Measurements from ENCODE around the gene ADAMTS17. TPM values are rescaled to one million over a fixed set of nuclear protein-coding genes. Genes with fewer than 3 reads are reported as not detected.

The ADAMTS17 gene
- total and polyA plus RNA-seq, 9 of the 15 experiments (the other 6 are each of a cell fraction or from before 2014, with no cell fraction given): 0.01 to 0.14 (median 0.07) TPM; not detected in 6

- TF ChIP-seq HMBOX1 (IDR thresholded peaks at IDR 0.05): no peak
- no peak for TF ChIP-seq TAF9B (IDR thresholded peaks at IDR 0.05; ENCODE audit: partially characterized antibody)
- TF ChIP-seq GABPB1 (CRISPR knock-in tag; IDR thresholded peaks at IDR 0.05): no peak
- TF ChIP-seq CBX5 (IDR thresholded peaks at IDR 0.05; ENCODE audit: borderline replicate concordance, low read depth): no peak
- no peak for TF ChIP-seq ZNF830 (CRISPR knock-in tag; IDR thresholded peaks at IDR 0.05)
- TF ChIP-seq BRF1 (IDR thresholded peaks at IDR 0.05; ENCODE audit: borderline replicate concordance, extremely low read depth, insufficient read length): no peak
- TF ChIP-seq CLOCK (CRISPR knock-in tag; IDR thresholded peaks at IDR 0.05; ENCODE audit: borderline replicate concordance): no peak
- no peak for TF ChIP-seq JUND (IDR thresholded peaks at IDR 0.05; ENCODE audit: borderline replicate concordance, low read depth, low read length)
- no peak for TF ChIP-seq JUND (tag; IDR thresholded peaks at IDR 0.05; ENCODE audit: borderline replicate concordance, low read depth, low read length)
- no peak for TF ChIP-seq SMAD1 (IDR thresholded peaks at IDR 0.05; ENCODE audit: low read depth, low read length, partially characterized antibody)
These were observed 397.6 kb downstream of the ADAMTS17 start (continued) for GRCh38 chr15:99944131-99944530.
